Measurements from ENCODE around the gene LANCL3.

DNA sequence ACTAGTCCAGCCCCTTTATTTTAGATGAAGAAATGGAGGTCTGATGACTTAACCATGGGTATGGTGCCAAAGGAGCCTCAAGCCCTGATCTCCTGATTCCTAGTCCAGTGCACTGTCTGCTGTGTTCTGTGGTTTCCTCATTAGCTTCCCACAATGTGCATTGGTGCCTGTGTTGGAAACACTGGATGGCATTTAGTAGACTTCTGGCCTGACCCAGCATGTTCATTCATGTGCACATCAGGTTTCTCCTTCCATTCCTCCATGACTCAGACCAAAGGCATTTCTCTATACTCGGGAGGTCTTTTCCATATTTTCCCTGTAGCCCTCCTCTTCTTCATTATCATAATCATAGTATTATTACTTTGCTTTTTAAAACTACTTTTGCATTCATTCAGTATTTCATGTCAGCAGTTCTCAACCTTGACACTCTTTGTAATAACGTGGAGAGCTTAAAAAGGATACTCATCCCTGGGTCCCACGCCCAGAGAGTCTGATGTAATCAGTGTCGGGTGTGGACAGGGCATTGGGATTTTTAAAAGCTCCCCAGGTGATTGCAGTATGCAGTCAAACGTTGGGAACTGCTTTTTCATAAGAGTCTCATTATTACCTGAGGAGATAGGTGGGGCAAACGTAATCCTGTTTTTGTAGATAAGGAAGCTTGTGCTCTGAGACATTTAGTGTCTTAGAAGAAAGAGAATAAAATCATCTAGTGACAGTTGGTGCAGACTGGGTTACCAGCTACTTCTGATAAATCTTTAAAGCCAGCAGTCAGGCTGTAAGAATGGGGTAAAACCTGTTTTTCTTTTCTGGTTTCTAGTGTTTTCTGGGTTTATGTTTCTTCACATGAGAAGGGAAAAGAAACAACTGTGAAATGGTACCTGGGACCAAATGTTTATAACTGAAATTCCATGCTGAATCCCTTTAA lies 73.2 kb downstream of the LANCL3 start:
- no peak for TF ChIP-seq USF2 (CRISPR knock-in tag; IDR thresholded peaks at IDR 0.05)
- TF ChIP-seq, protein P1, sequence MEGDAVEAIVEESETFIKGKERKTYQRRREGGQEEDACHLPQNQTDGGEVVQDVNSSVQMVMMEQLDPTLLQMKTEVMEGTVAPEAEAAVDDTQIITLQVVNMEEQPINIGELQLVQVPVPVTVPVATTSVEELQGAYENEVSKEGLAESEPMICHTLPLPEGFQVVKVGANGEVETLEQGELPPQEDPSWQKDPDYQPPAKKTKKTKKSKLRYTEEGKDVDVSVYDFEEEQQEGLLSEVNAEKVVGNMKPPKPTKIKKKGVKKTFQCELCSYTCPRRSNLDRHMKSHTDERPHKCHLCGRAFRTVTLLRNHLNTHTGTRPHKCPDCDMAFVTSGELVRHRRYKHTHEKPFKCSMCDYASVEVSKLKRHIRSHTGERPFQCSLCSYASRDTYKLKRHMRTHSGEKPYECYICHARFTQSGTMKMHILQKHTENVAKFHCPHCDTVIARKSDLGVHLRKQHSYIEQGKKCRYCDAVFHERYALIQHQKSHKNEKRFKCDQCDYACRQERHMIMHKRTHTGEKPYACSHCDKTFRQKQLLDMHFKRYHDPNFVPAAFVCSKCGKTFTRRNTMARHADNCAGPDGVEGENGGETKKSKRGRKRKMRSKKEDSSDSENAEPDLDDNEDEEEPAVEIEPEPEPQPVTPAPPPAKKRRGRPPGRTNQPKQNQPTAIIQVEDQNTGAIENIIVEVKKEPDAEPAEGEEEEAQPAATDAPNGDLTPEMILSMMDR (IDR thresholded peaks at IDR 0.05), result no peak

Measured in WTC11 (cell line).